Measurements from ENCODE around the gene DENND6A. TPM values are rescaled to one million over a fixed set of nuclear protein-coding genes. Genes with fewer than 3 reads are reported as not detected.
A peak's percentile ranks its signal among the peaks of the same experiment; 100 is the strongest.

Gene DENND6A
- total RNA-seq, 2 experiments from 2014 or later: 67.2 to 74.4 TPM

GRCh38 chr3:57600195-57600594 lies 92.7 kb downstream of the DENND6A start:
- intact Hi-C loops (cut with DNase I, micrococcal nuclease): no loop called here
- H3K27me3 Mint-ChIP-seq: no peaks in the 10 kb centered on the region
- peak overlapping the region in 1 of 2 donors; percentile 99 for H3K27ac ChIP-seq (ENCODE audit: low read depth in 1 of 2, low read length in 2 of 2)
- peak overlapping the region; percentile 20 for H3K4me3 Mint-ChIP-seq
- ChIA-PET CTCF (no interaction called here), POLR2A (interaction anchor here (0.9 kb wide), 1 partner anchor 44 kb away, joined by 4 read pairs; the partner anchor contains the start of gene PDE12)
- TF ChIP-seq CTCF (IDR thresholded peaks at IDR 0.05): no peak
- peaks cover 33% of the 10 kb centered on the region for H3K4me1 Mint-ChIP-seq (ENCODE audit: low read depth)
- H3K4me1 ChIP-seq (ENCODE audit: insufficient read depth, low read length): peaks cover 25% of the 10 kb centered on the region
- H3K36me3 ChIP-seq (ENCODE audit: insufficient read depth, low read length): no peaks in the 10 kb centered on the region
- H3K4me3 ChIP-seq (ENCODE audit: low read length): no peak overlapping the region
- peak overlapping the region; percentile 97 for H3K27ac Mint-ChIP-seq
- H3K9me3 ChIP-seq (ENCODE audit: control insufficient read depth in 1 of 2, insufficient read depth in 1 of 2, low read length in 2 of 2): peaks cover 0 to 3% of the 10 kb centered on the region in 2 experiments
- no peak for ATAC-seq (ENCODE audit: poor library complexity)
- no peaks in the 10 kb centered on the region for H3K27me3 ChIP-seq (ENCODE audit: control insufficient read depth in 1 of 2, insufficient read depth in 2 of 2, low read length in 2 of 2)
- DNase-seq: no peak
- no peaks in the 10 kb centered on the region for H3K9me3 Mint-ChIP-seq
- peaks cover 33% of the 10 kb centered on the region for H3K36me3 Mint-ChIP-seq (ENCODE audit: low read depth)

GRCh38 chr3:57598765-57599360 lies 94.0 kb downstream of the DENND6A start:
- ChIA-PET CTCF (no interaction called here), POLR2A (interaction anchor here (0.7 to 7.0 kb wide), 6 partner anchors 8 to 158 kb away, joined by 3 to 190 read pairs (median 24); partner anchors contain the start of genes DENND6A, PDE12 and SLMAP)
- peaks cover 29% of the 10 kb centered on the region for H3K4me1 ChIP-seq (ENCODE audit: insufficient read depth, low read length)
- H3K27ac ChIP-seq (ENCODE audit: low read depth in 1 of 2, low read length in 2 of 2): peak overlapping the region; percentile 98 to 99
- H3K36me3 ChIP-seq (ENCODE audit: insufficient read depth, low read length): no peaks in the 10 kb centered on the region
- peak overlapping the region; percentile 64 for H3K4me3 ChIP-seq (ENCODE audit: low read length)
- no peak for TF ChIP-seq CTCF (IDR thresholded peaks at IDR 0.05)
- intact Hi-C loops (cut with DNase I, micrococcal nuclease): loop anchor here in 1 of 2 experiments (1.0 to 5.0 kb wide), 2 partner anchors 44 to 638 kb away; partner anchors contain the start of gene ABHD6
- Mint-ChIP-seq H3K36me3 (ENCODE audit: low read depth) (peaks cover 42% of the 10 kb centered on the region), H3K27ac (peak overlapping the region; percentile 97), H3K4me1 (ENCODE audit: low read depth) (peaks cover 45% of the 10 kb centered on the region), H3K9me3 (no peaks in the 10 kb centered on the region), H3K4me3 (peak overlapping the region; percentile 85), H3K27me3 (no peaks in the 10 kb centered on the region)
- ATAC-seq (ENCODE audit: poor library complexity) (no peak), DNase-seq (peak in 1 of 14 experiments; percentile 13)
- peaks cover 0 to 3% of the 10 kb centered on the region in 2 experiments for H3K9me3 ChIP-seq (ENCODE audit: control insufficient read depth in 1 of 2, insufficient read depth in 1 of 2, low read length in 2 of 2)
- H3K27me3 ChIP-seq (ENCODE audit: control insufficient read depth in 1 of 2, insufficient read depth in 2 of 2, low read length in 2 of 2): no peaks in the 10 kb centered on the region

GRCh38 chr3:57597127-57597923 lies 95.6 kb downstream of the DENND6A start, which contains the start of gene ARF4:
ARF4 (minus strand) TSS chr3:57597344; CDS start chr3:57597140, 204 bp downstream.
- Mint-ChIP-seq H3K9me3 (no peaks in the 10 kb centered on the region), H3K36me3 (ENCODE audit: low read depth) (peaks cover 51% of the 10 kb centered on the region), H3K4me3 (peak within 1 kb of the TSS; percentile 85), H3K4me1 (ENCODE audit: low read depth) (peaks cover 58% of the 10 kb centered on the region), H3K27me3 (no peaks in the 10 kb centered on the region), H3K27ac (peak within 1 kb of the TSS; percentile 97)
- Histone ChIP-seq H3K9me3 (ENCODE audit: control insufficient read depth in 1 of 2, insufficient read depth in 1 of 2, low read length in 2 of 2) (peaks cover 0 to 3% of the 10 kb centered on the region in 2 experiments), H3K4me1 (ENCODE audit: insufficient read depth, low read length) (peaks cover 33% of the 10 kb centered on the region), H3K27ac (ENCODE audit: low read depth in 1 of 2, low read length in 2 of 2) (peak within 1 kb of the TSS; percentile 98 to 99), H3K4me3 (ENCODE audit: low read length) (peak within 1 kb of the TSS; percentile 92), H3K27me3 (ENCODE audit: control insufficient read depth in 1 of 2, insufficient read depth in 2 of 2, low read length in 2 of 2) (no peaks in the 10 kb centered on the region), H3K36me3 (ENCODE audit: insufficient read depth, low read length) (no peaks in the 10 kb centered on the region)
- POLR2A ChIA-PET: interaction anchor here (0.8 to 7.0 kb wide), 27 partner anchors 8 to 1003 kb away, joined by 3 to 190 read pairs (median 4); partner anchors contain the start of genes APPL1, DENND6A, HTD2 and PDE12
- intact Hi-C loops (cut with DNase I, micrococcal nuclease): loop anchor here (1.0 to 5.0 kb wide), 5 partner anchors 41 to 640 kb away; partner anchors contain the start of genes SLMAP (in 2 of the 2), ABHD6 (in 1 of the 2), DENND6A (in 1 of the 2) and PDE12 (in 1 of the 2)
- CTCF ChIA-PET: interaction anchor here (1.1 to 1.5 kb wide), 5 partner anchors 18 to 200 kb away, joined by 3 to 8 read pairs (median 4); partner anchors contain the start of genes PDE12 and SLMAP
- peak; percentile 87 for ATAC-seq (ENCODE audit: poor library complexity)
- DNase-seq: peak; percentile 97 to 100 (median 99)
- peak; percentile 48 for TF ChIP-seq CTCF (IDR thresholded peaks at IDR 0.05)

Data from CD4-positive, alpha-beta T cell (primary cell).